Measurements from ENCODE around the gene LLGL1. TPM values are rescaled to one million over a fixed set of nuclear protein-coding genes. Genes with fewer than 3 reads are reported as not detected.
A peak's percentile ranks its signal among the peaks of the same experiment; 100 is the strongest.

Gene LLGL1
- total RNA-seq, 1 donor = 8.6 TPM

DNA sequence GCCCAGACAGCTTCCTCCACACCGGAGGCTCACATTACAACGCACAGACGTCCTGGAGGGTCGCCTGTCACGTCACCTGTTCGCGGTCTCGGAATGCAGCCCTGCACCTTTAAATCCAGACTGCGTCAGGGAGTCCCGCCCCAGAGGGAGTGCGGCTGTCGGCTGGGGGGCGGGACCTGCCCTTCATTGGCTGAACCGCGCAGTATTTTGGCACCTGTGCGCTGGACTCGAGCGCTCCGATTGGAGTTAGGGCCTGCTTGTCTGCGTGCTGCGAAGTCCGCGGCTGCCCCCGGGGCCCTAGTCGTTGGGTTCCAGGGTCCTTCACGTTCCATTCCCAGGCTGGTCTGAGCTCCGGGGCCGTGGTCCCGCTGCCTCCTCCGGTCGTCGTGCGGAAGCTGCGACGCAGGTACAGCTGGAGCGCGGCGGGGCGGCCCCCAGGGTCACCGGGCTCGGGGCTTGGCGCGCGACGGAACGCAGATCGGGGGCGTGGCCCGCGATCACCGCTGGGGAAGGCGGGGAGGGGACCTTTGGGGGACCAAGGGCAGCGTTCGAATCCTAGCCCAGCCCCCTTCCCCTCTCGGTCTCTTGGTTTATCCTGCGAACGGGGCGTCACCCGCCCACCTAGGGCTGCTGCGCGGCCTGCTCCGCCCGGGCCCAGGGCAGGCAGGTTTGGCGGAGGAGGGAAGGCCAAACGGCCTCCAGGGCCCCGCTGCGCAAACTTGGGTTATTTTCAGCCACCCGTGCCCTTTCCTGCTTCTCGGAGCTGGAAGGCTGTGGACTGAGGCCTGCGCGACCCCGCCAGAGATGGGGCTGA lies 35.1 kb downstream of the LLGL1 start, which contains the start of gene MIEF2:
TSS of gene MIEF2 (plus strand) at position 331 of the 814 bp plus-strand sequence. CDS start 2,059 bp downstream, outside the sequence.
- H3K4me1 ChIP-seq (ENCODE audit: insufficient read depth, low read length) = peaks cover 52% of the 10 kb centered on the region
- H3K4me3 ChIP-seq (ENCODE audit: low read length) = peak within 1 kb of the TSS; percentile 75
- H3K9me3 ChIP-seq (ENCODE audit: low read depth, low read length) = no peaks in the 10 kb centered on the region
- H3K27me3 ChIP-seq (ENCODE audit: insufficient read depth, low read length) = no peaks in the 10 kb centered on the region

DNA sequence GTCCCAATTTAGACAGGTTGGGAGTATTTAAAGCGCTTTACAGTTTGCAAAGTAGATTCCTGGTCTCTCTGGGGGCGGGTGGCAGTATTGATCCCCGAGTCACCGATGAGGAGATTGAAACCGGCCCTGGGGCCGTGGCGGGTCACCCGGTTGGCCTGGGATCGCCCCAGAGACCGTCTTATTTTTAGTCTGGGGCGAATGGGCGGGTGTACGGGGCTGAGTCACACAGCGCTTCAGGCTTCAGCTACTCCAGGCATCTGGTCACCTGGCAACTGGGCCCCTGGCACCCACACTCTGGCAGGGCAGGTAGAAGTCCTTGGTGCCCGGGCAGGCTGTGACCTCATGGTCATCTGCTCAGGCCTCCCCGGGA lies 35.7 kb downstream of the LLGL1 start:
- Histone ChIP-seq H3K4me3 (ENCODE audit: low read length) (peak overlapping the region; percentile 75), H3K4me1 (ENCODE audit: insufficient read depth, low read length) (peaks cover 47% of the 10 kb centered on the region), H3K9me3 (ENCODE audit: low read depth, low read length) (no peaks in the 10 kb centered on the region), H3K27me3 (ENCODE audit: insufficient read depth, low read length) (no peaks in the 10 kb centered on the region)

DNA sequence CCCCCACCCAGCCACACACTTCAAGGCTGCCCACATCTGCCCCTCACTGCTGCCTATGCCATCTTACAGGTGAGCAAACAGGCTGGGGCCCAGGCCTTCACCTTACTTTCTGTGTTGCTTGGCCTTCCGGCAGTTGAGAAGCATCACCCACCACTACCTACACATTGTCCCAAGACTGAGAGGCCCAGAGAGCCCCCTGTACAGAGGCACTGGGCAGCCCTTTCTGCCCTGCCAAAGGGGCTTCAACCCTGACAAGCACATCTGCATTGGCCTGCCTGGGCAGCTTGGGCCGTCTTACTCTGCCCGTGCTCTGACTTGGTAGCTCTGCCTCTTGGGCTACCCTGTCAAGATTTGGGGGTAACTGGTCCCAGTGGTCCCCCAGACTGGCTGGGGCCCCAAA lies 36.2 kb downstream of the LLGL1 start:
- Histone ChIP-seq H3K9me3 (ENCODE audit: low read depth, low read length) (no peaks in the 10 kb centered on the region), H3K27me3 (ENCODE audit: insufficient read depth, low read length) (no peaks in the 10 kb centered on the region), H3K4me1 (ENCODE audit: insufficient read depth, low read length) (peaks cover 42% of the 10 kb centered on the region), H3K4me3 (ENCODE audit: low read length) (no peak overlapping the region)

DNA sequence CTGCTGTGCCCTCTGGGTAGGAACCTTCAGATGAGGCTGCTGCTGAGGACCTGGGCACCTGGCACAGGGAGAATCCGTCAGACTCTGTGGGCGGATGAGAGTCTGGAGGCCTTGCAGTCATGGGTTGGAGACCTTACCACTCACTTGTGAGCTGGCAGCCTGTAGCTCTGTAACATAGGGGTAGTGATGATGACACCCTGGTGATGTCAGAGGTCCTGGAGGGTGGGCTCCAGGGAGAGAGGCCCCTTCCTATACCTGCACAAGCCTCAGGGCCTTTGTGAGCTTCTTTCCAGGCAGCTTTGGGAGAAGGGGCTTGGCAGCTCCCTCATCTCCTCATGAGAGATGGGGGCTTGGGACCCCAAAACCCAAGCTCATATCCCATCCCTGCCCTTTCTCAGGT lies 36.7 kb downstream of the LLGL1 start:
- H3K4me1 ChIP-seq (ENCODE audit: insufficient read depth, low read length) = peaks cover 38% of the 10 kb centered on the region
- no peaks in the 10 kb centered on the region for H3K27me3 ChIP-seq (ENCODE audit: insufficient read depth, low read length)
- no peaks in the 10 kb centered on the region for H3K9me3 ChIP-seq (ENCODE audit: low read depth, low read length)
- no peak overlapping the region for H3K4me3 ChIP-seq (ENCODE audit: low read length)

DNA sequence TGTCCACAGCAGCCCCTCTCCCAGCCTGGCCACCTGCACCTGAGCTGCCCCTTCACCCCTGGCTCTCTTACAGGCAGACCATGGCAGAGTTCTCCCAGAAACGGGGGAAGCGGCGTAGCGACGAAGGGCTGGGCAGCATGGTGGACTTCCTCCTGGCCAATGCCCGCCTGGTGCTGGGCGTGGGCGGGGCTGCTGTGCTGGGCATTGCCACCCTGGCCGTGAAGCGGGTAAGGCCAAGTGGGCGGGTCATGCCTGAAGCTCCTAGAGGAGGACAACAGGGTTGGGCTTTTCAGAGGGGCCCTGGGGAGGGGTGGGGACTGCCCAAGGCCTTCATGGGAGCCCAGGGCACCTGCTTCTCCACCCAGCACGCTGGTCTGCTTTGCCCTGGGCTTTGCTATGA lies 37.2 kb downstream of the LLGL1 start:
- Histone ChIP-seq H3K9me3 (ENCODE audit: low read depth, low read length) (no peaks in the 10 kb centered on the region), H3K4me3 (ENCODE audit: low read length) (no peak overlapping the region), H3K27me3 (ENCODE audit: insufficient read depth, low read length) (no peaks in the 10 kb centered on the region), H3K4me1 (ENCODE audit: insufficient read depth, low read length) (peaks cover 33% of the 10 kb centered on the region)

DNA sequence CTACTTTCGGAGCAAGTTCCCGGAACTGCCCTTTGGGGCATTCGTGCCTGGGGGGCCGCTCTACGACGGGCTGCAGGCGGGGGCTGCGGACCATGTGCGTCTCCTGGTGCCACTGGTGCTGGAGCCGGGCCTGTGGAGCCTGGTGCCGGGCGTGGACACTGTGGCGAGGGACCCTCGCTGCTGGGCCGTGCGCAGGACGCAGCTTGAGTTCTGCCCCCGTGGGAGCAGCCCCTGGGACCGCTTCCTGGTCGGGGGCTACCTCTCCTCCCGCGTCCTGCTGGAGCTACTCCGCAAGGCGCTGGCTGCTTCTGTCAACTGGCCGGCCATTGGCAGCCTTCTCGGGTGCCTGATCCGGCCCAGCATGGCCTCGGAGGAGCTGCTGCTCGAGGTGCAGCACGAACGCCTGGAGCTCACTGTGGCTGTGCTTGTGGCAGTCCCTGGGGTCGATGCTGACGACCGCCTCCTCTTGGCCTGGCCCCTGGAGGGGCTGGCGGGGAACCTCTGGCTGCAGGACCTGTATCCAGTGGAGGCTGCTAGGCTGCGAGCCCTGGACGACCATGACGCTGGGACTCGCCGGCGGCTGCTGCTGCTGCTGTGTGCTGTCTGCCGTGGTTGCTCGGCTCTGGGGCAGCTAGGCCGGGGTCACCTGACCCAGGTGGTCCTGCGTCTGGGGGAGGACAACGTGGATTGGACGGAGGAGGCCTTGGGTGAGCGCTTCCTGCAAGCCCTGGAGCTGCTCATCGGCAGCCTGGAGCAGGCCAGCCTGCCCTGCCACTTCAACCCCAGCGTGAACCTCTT lies 38.6 kb downstream of the LLGL1 start:
- no peaks in the 10 kb centered on the region for H3K27me3 ChIP-seq (ENCODE audit: insufficient read depth, low read length)
- no peak overlapping the region for H3K4me3 ChIP-seq (ENCODE audit: low read length)
- no peaks in the 10 kb centered on the region for H3K9me3 ChIP-seq (ENCODE audit: low read depth, low read length)
- peaks cover 24% of the 10 kb centered on the region for H3K4me1 ChIP-seq (ENCODE audit: insufficient read depth, low read length)

DNA sequence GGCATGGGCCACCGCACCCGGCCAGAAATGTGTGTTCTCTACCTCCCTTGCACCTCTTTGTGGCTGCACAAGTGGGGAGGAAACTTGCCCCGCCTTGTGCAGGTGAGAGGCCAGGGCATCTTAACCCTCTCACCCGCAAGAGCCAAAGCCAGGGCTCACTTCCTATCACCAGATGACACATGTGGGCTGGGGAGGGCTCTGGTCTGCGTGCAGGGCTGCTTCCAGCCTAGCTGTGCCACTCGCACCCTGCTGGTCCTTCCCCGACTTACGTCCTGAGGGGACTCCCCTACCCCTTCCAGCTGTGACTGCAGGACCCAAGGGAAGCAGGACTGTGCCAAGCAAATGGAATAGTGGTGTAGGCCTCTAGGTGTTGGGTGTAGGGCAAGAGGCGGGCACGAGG lies 41.9 kb downstream of the LLGL1 start:
- H3K4me3 ChIP-seq (ENCODE audit: low read length) = no peak overlapping the region
- H3K9me3 ChIP-seq (ENCODE audit: low read depth, low read length) = no peaks in the 10 kb centered on the region
- H3K4me1 ChIP-seq (ENCODE audit: insufficient read depth, low read length) = no peaks in the 10 kb centered on the region
- H3K27me3 ChIP-seq (ENCODE audit: insufficient read depth, low read length) = no peaks in the 10 kb centered on the region

DNA sequence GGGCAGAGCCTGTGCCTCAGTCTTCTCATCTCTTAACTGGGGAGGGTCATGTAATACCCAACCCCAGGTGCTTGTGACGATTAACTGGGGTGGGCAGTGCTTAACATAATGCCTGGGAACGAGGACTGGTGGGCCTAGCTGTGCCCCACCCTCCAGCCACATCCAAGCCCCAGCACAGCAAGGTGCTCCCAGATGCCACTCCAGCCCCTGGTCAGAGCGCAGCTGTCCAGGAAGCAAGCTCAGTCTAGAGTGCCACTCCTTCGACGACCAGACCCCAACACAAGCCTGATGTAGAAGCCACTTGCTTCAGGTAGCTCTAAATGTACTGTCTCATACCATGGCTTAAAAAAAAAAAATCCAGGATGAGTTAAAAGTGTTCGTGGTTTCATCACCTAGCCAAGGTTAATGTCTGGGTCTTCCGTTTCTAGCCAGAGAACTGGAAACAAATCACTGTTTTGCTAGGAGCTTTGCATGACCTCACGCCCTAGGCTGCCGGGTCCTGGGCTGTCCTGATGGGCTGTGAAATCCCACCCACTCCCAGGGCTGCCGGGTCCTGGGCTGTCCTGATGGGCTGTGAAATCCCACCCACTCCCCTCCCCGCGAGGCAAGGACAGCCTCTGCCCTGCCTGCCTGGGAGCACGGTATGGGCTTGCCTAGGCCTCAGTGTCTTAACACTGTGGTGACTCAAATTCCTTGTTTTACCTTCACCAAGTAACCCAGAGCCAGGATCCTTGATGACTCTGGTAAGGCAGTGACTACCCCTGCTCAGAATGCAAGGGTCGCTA lies 42.7 kb downstream of the LLGL1 start:
- Histone ChIP-seq H3K4me1 (ENCODE audit: insufficient read depth, low read length) (no peaks in the 10 kb centered on the region), H3K27me3 (ENCODE audit: insufficient read depth, low read length) (no peaks in the 10 kb centered on the region), H3K9me3 (ENCODE audit: low read depth, low read length) (no peaks in the 10 kb centered on the region), H3K4me3 (ENCODE audit: low read length) (no peak overlapping the region)

DNA sequence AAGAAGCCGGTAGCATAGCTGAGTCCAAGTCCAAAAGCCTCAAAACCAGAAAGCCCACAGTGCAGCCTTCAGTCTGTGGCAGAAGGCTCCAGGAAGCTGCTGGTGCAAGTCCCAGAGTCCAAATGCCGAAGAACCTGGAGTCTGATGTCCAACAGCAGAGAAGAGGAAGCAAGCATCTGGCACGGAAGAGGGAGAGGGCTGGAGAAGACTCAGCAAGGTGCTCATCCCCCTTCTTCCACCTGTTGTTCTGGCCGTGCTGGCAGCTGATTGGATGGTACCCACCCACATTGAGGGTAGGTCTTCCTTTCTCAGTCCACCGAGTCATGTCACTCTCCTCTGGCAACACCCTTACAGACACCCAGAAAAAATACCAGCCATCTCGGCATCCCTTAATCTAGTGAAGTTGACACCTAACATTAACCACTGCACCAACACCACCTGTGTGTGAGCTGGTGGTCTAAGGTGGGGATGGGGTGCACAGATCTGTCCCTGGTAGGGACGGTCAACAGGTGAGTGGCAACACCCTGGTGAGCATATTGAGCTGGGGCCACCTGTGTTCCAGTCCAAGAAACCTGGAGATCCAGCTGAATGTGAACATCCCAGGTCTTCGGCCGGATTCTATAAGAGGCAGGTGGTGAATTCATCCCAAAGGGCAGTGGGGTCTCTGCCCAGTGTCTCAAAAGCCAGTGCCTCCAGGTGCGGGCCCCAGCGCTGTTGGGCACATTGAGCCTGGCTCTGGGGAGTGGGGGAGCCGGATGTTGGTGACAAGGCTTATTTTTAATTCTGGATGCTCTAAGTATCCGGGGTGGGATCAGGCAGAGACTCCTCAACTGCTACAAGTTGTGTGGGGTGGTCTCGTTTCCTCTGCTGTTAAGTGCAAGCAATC lies 44.9 kb downstream of the LLGL1 start:
- Histone ChIP-seq H3K27me3 (ENCODE audit: insufficient read depth, low read length) (no peaks in the 10 kb centered on the region), H3K4me1 (ENCODE audit: insufficient read depth, low read length) (no peaks in the 10 kb centered on the region), H3K4me3 (ENCODE audit: low read length) (no peak overlapping the region), H3K9me3 (ENCODE audit: low read depth, low read length) (no peaks in the 10 kb centered on the region)

DNA sequence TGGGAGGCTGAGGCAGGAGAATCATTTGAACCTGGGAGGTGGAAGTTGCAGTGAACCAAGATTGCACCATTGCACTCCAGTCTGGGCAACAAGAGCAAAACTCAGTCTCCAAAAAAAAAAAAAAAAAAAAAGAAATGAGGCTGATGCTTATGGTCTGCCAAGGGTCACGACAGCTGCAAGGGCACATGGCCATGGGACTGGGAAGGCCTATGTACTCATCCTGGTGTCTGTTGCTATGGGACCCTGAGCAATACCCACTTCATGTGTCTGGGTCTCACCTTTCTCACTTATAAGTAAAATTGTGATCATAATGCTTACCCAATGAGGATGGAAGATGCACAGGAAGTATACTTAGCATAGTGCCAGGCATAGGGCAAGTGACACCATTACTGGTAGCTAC lies 51.6 kb downstream of the LLGL1 start:
- Histone ChIP-seq H3K4me1 (ENCODE audit: insufficient read depth, low read length) (no peaks in the 10 kb centered on the region), H3K9me3 (ENCODE audit: low read depth, low read length) (no peaks in the 10 kb centered on the region), H3K4me3 (ENCODE audit: low read length) (no peak overlapping the region), H3K27me3 (ENCODE audit: insufficient read depth, low read length) (no peaks in the 10 kb centered on the region)

DNA sequence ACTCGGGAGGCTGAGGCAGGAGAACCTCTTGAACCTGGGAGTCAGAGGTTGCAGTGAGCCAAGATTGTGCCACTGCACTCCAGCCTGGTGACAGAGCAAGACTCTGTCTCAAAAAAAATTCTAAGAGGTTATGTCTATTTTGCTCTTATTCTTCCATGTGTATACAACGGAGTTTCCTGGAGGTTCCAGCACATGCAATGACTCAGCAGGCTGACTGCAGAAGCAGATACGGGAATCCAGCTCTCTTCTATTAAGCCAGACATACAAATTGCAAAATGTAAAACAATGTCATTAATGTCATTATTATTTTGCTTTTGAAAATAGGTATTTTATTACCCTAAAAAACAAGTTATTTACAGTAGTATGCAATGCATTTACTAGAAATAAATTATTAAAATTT lies 53.4 kb downstream of the LLGL1 start:
- Histone ChIP-seq H3K9me3 (ENCODE audit: low read depth, low read length) (no peaks in the 10 kb centered on the region), H3K27me3 (ENCODE audit: insufficient read depth, low read length) (no peaks in the 10 kb centered on the region), H3K4me3 (ENCODE audit: low read length) (no peak overlapping the region), H3K4me1 (ENCODE audit: insufficient read depth, low read length) (no peaks in the 10 kb centered on the region)

DNA sequence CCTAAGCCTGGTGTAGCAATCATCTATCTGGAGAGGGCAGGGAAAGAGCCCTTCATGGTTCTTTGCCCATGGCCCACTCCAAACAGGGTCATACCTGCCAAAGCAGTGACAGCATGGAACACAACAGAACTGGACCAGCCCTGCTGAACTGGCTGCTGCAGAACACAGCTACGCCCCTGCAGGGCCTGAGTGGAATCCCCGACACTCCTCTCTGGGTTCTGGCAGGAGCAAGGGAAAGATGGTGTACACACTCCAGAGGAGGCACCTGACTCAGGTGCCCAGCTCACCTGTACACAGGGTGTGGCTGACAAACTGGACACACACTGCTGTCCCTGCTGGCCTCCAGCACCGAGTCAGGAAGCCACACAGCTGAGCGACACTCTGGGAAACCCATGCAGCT lies 54.8 kb downstream of the LLGL1 start:
- Histone ChIP-seq H3K9me3 (ENCODE audit: low read depth, low read length) (no peaks in the 10 kb centered on the region), H3K4me1 (ENCODE audit: insufficient read depth, low read length) (no peaks in the 10 kb centered on the region), H3K4me3 (ENCODE audit: low read length) (no peak overlapping the region), H3K27me3 (ENCODE audit: insufficient read depth, low read length) (no peaks in the 10 kb centered on the region)

DNA sequence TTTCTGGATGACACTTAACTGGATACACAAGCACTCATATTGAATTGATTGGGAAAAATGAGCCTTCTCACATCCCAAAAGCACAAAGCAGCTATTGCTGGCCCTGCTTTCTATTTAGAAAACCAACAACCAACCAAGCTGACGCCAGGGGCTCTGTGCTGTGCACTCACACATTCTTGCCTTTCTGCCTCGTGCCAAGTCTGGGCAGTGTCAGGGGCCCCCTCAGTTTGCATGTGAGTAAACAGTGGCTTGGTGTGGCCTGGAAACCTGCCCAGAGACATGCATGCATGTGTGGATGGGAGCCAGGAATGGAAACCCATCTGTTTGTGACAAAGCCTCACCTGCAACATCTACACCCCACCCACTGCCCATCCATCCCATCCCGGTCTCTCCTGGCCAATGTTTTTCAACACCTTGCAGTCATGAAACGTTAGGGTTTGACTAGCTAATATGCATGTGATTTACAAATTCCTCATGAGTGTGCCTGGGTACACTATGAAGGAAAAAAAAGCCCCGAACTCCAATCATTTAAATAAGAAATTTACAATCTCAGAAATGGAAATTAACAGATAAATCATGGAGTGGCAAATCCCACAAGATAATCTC lies 55.4 kb downstream of the LLGL1 start:
- Histone ChIP-seq H3K27me3 (ENCODE audit: insufficient read depth, low read length) (no peaks in the 10 kb centered on the region), H3K4me1 (ENCODE audit: insufficient read depth, low read length) (no peaks in the 10 kb centered on the region), H3K4me3 (ENCODE audit: low read length) (no peak overlapping the region), H3K9me3 (ENCODE audit: low read depth, low read length) (no peaks in the 10 kb centered on the region)

DNA sequence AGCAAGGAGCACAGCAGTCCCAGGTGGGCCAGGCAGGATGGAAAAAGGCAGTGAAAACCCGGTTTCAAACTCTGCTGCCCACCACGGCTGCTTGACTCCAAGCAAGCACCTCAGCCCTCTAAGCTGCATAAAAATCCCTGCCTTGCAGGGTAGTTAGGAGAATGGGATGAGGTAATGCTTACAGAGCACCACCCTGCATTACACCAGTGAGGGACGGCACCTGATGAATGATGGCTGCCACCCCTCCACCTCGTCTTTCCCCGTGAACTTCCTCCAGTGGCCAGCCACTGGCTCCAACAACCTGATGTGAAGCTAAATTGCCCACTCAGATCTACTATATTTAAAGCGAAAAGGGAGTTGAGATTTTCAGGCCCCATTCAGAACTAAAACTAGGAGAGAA lies 56.4 kb downstream of the LLGL1 start:
- H3K4me1 ChIP-seq (ENCODE audit: insufficient read depth, low read length) = no peaks in the 10 kb centered on the region
- H3K9me3 ChIP-seq (ENCODE audit: low read depth, low read length) = no peaks in the 10 kb centered on the region
- no peaks in the 10 kb centered on the region for H3K27me3 ChIP-seq (ENCODE audit: insufficient read depth, low read length)
- H3K4me3 ChIP-seq (ENCODE audit: low read length) = no peak overlapping the region

Data from mononuclear cell (primary cell).